NT2/D1 (cell line): ENCODE measurements around the gene DDX56.

Source experiments
- YY1 ChIP-seq: IDR thresholded peaks from 2 replicates; pipeline ENCODE4 v1.6.1; 2011; ENCODE audit not compliant: insufficient read length, insufficient read depth
- ZNF274 ChIP-seq: IDR thresholded peaks from 2 replicates; pipeline ENCODE4 v1.6.1; 2011; ENCODE audit warnings: mild to moderate bottlenecking, low read depth, low read length

GRCh38 chr7:44538798-44539668 lies 34.7 kb downstream of the DDX56 start:
- TF ChIP-seq YY1 (no peak), ZNF274 (no peak)
